PC-3 (cell line): Measurements from ENCODE around the gene USP30. TPM values are rescaled to one million over a fixed set of nuclear protein-coding genes. Genes with fewer than 3 reads are reported as not detected.
A peak's percentile ranks its signal among the peaks of the same experiment; 100 is the strongest.

Experiments used
- ATAC-seq: fragments of 200-7000 bp; cut with Tn5 transposase; 2 replicates; pipeline ENCODE4 v1.9.1; 2020; ENCODE audit warnings: mild to moderate bottlenecking, moderate library complexity
- Bru-seq: library from RNA; stranded (reverse); fragments of 400-500 nt; gene quantifications from one replicate; lab custom pipeline; 2021; lab: Mats Ljungman, UMichigan
- BruChase-seq, 2 experiments: library from RNA; stranded (reverse); fragments of 400-500 nt; gene quantifications; one replicate each; lab custom pipeline; 2021; lab: Mats Ljungman, UMichigan
- BruUV-seq: library from RNA; stranded (reverse); fragments of 400-500 nt; replicated peaks from 2 replicates; lab custom pipeline; 2021; lab: Mats Ljungman, UMichigan
- CTCF ChIA-PET: fragments of 300-600 bp; sonication (Branson Sonifier 250); formaldehyde crosslinking; loops from one replicate; lab custom pipeline; 2022; ENCODE audit warnings: antibody characterized with exemption; lab: Charles Lee
- POLR2A ChIA-PET: fragments of 300-600 bp; sonication (Branson Sonifier 250); formaldehyde crosslinking; loops from one replicate; lab custom pipeline; 2022; ENCODE audit warnings: antibody characterized with exemption; ENCODE audit not compliant: unreplicated experiment; lab: Charles Lee
- DNase-seq: peaks from one replicate; pipeline ENCODE4 v3.0.0-alpha.2; 2015
- H2AFZ ChIP-seq: fragments of 300-600 bp; sonication (generic); 2 replicates; pipeline ENCODE4 v1.6.0; 2016; ENCODE audit warnings: antibody characterized with exemption, low read length
- H3F3A ChIP-seq: fragments of 300-600 bp; sonication (generic); one replicate; pipeline ENCODE4 v1.6.0; 2017; ENCODE audit warnings: antibody characterized with exemption, low read length, control low read depth, mild to moderate bottlenecking; ENCODE audit not compliant: unreplicated experiment
- H3K27ac ChIP-seq: fragments of 300-600 bp; sonication (generic); 2 replicates; pipeline ENCODE4 v1.5.1; 2016; ENCODE audit warnings: mild to moderate bottlenecking, low read length
- H3K27me3 ChIP-seq: fragments of 300-600 bp; sonication (generic); 2 replicates; pipeline ENCODE4 v1.6.1; 2016; ENCODE audit warnings: low read length, mixed read lengths
- H3K36me3 ChIP-seq: fragments of 300-600 bp; sonication (generic); 2 replicates; pipeline ENCODE4 v1.6.1; 2016; ENCODE audit warnings: low read depth, mixed run types, low read length, mixed read lengths
- H3K4me1 ChIP-seq: fragments of 300-600 bp; sonication (generic); 2 replicates; pipeline ENCODE4 v1.5.1; 2016; ENCODE audit warnings: low read length; ENCODE audit not compliant: insufficient read depth
- H3K4me2 ChIP-seq: fragments of 300-600 bp; sonication (generic); 2 replicates; pipeline ENCODE4 v1.6.0; 2016; ENCODE audit warnings: low read length
- H3K4me3 ChIP-seq: fragments of 300-600 bp; sonication (generic); 2 replicates; pipeline ENCODE4 v1.5.1; 2016; ENCODE audit warnings: mild to moderate bottlenecking, low read length, mixed read lengths
- H3K79me2 ChIP-seq: fragments of 300-600 bp; sonication (generic); 2 replicates; pipeline ENCODE4 v1.6.1; 2017; ENCODE audit warnings: low read length, mixed read lengths
- H3K9ac ChIP-seq: fragments of 300-600 bp; sonication (generic); 2 replicates; pipeline ENCODE4 v1.6.0; 2016; ENCODE audit warnings: mild to moderate bottlenecking, low read length
- H3K9me2 ChIP-seq: fragments of 300-600 bp; sonication (generic); replicated peaks from 2 replicates; pipeline ENCODE4 v1.6.1; 2016; ENCODE audit warnings: mixed run types, low read length, mixed read lengths
- H3K9me3 ChIP-seq: fragments of 300-600 bp; sonication (generic); 2 replicates; pipeline ENCODE4 v1.6.1; 2016; ENCODE audit warnings: low read length, mixed read lengths
- H4K20me1 ChIP-seq: fragments of 300-600 bp; sonication (generic); 2 replicates; pipeline ENCODE4 v1.6.1; 2016; ENCODE audit warnings: low read length, mixed read lengths
- EZH2 ChIP-seq: fragments of 300-600 bp; sonication (generic); IDR thresholded peaks from one replicate; pipeline ENCODE4 v1.6.1; 2017; ENCODE audit warnings: antibody characterized with exemption, mild to moderate bottlenecking, low read length; ENCODE audit not compliant: unreplicated experiment
- EZH2phosphoT487 ChIP-seq: fragments of 300-600 bp; sonication (generic); IDR thresholded peaks from 2 replicates; pipeline ENCODE4 v1.6.1; 2018; ENCODE audit warnings: mild to moderate bottlenecking, antibody characterized with exemption, low read length, borderline replicate concordance
- intact Hi-C: fragments of 100-400 bp; cut with micrococcal nuclease; formaldehyde crosslinking; loops from 2 replicates; pipeline ENCODE4 v1.9.0; 2023
- long read RNA-seq: library from polyadenylated mRNA; unstranded; transcript quantifications from one replicate; pipeline ENCODE4 v2.0.0, GENCODE V29; 2021; ENCODE audit not compliant: unreplicated experiment
- total RNA-seq: library from RNA; depleted of rRNA; stranded (reverse); fragments of >200 nt; gene quantifications from 2 replicates; pipeline ENCODE4 v1.2.3, GENCODE V29; 2014; rRNA removed
- TF ChIP-seq, protein P1 (sequence below): fragments of 300-600 bp; sonication (generic); conservative IDR thresholded peaks from 2 replicates; pipeline ENCODE4 v1.5.1; 2017; ENCODE audit warnings: antibody characterized with exemption, low read depth, mild to moderate bottlenecking, low read length

USP30 gene, protein sequence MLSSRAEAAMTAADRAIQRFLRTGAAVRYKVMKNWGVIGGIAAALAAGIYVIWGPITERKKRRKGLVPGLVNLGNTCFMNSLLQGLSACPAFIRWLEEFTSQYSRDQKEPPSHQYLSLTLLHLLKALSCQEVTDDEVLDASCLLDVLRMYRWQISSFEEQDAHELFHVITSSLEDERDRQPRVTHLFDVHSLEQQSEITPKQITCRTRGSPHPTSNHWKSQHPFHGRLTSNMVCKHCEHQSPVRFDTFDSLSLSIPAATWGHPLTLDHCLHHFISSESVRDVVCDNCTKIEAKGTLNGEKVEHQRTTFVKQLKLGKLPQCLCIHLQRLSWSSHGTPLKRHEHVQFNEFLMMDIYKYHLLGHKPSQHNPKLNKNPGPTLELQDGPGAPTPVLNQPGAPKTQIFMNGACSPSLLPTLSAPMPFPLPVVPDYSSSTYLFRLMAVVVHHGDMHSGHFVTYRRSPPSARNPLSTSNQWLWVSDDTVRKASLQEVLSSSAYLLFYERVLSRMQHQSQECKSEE
- total RNA-seq, result 8.5 and 13.6 TPM in 2 replicates
- percentile 64 among the genes with signal in this experiment for Bru-seq, nascent RNA
- BruChase-seq, experiment 1, labeled RNA remaining after a 6-hour chase, result percentile 59 among the genes with signal in this experiment
- percentile 69 among the genes with signal in this experiment for BruChase-seq, experiment 2, labeled RNA remaining after a 2-hour chase
- long read RNA-seq, transcript USP30-201 (13 exons, 3,742 nt), result major isoform, 43 of 104 reads
- long read RNA-seq, transcript USP30-207 (3 exons, 745 nt), result minor isoform, 7 of 104 reads
- long read RNA-seq, partial matches to known transcripts, result 27 of 104 reads
- long read RNA-seq, other reads (novel, unspliced or antisense), result 26 of 104 reads

DNA sequence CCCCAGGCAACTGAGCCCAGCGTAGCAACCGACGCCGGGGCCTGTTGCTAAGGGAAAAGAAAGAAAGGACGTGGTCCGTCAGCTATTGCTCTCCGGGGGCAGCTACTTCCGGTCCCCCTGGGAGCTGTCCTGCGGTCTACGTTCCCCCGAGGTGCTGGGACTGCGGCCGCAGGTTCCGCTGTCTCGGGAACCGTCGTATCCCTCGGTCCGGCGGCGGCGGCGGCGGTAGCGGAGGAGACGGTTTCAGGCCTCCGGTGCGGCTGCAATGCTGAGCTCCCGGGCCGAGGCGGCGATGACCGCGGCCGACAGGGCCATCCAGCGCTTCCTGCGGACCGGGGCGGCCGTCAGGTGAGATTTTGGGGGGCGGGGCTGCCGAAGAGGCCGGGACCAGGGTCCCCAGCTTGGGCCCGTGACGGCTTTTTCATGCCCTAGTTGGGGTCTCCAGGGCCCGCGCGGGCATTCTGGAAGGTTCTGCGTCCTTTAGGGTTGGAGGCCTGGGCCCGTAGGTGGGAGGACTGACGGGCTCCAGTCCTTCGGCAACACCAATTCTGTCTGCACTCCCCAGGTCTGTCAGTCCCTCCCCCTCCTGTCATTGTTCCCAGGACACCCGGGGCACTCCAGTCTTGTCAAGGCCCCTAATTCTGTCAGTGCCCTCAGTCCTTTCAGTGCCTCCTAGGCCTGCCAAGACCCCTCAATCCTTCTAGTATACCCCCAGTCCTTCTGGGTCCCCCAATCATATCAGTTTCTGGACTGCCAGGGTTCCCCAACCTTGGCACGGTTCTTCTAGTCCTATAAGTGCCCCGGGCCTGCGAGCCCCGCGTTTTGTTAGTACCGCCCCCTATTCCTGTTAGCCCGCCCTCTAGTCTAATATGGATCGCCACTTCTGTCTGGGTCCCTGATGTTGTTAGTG is at the start of gene USP30:
Gene USP30 (plus strand): TSS at position 163 of the 910 bp plus-strand sequence. CDS start 103 bp downstream, at position 266.
- intact Hi-C loops, result loop anchor here (2.0 kb wide), 1 partner anchor 40 kb away; the partner anchor contains the start of gene ALKBH2
- Histone ChIP-seq H3K9ac (peak within 1 kb of the TSS; percentile 87), H3K9me2 (no peaks in the 10 kb centered on the region), H3K4me2 (peak within 1 kb of the TSS; percentile 91), H3K9me3 (no peaks in the 10 kb centered on the region), H3K36me3 (0 out of 2 replicates have a peak, but pooled peaks cover under 1% of the 10 kb centered on the region), H3K4me3 (peak within 1 kb of the TSS; percentile 96), H4K20me1 (no peaks in the 10 kb centered on the region), H2AFZ (peak within 1 kb of the TSS; percentile 99), H3K79me2 (peaks cover 13% of the 10 kb centered on the region; the same call in 1 of the 2 replicates), H3K27ac (no peak within 1 kb of the TSS), H3K4me1 (peaks cover 16% of the 10 kb centered on the region), H3K27me3 (no peaks in the 10 kb centered on the region), H3F3A (no peaks in the 10 kb centered on the region)
- TSS peak; percentile 44 for BruUV-seq
- CTCF ChIA-PET, result interaction anchor here (1.0 kb wide), 1 partner anchor 40 kb away, joined by 3 read pairs; no protein-coding TSS in a partner anchor
- TF ChIP-seq, protein P1, sequence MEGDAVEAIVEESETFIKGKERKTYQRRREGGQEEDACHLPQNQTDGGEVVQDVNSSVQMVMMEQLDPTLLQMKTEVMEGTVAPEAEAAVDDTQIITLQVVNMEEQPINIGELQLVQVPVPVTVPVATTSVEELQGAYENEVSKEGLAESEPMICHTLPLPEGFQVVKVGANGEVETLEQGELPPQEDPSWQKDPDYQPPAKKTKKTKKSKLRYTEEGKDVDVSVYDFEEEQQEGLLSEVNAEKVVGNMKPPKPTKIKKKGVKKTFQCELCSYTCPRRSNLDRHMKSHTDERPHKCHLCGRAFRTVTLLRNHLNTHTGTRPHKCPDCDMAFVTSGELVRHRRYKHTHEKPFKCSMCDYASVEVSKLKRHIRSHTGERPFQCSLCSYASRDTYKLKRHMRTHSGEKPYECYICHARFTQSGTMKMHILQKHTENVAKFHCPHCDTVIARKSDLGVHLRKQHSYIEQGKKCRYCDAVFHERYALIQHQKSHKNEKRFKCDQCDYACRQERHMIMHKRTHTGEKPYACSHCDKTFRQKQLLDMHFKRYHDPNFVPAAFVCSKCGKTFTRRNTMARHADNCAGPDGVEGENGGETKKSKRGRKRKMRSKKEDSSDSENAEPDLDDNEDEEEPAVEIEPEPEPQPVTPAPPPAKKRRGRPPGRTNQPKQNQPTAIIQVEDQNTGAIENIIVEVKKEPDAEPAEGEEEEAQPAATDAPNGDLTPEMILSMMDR, result no peak
- TF ChIP-seq EZH2phosphoT487, result no peak
- TF ChIP-seq EZH2, result no peak
- peak; percentile 86 for DNase-seq
- POLR2A ChIA-PET, result interaction anchor here (0.6 kb wide), 1 partner anchor 711 kb away, joined by 3 read pairs; no protein-coding TSS in a partner anchor
- peak; percentile 91 for ATAC-seq

DNA sequence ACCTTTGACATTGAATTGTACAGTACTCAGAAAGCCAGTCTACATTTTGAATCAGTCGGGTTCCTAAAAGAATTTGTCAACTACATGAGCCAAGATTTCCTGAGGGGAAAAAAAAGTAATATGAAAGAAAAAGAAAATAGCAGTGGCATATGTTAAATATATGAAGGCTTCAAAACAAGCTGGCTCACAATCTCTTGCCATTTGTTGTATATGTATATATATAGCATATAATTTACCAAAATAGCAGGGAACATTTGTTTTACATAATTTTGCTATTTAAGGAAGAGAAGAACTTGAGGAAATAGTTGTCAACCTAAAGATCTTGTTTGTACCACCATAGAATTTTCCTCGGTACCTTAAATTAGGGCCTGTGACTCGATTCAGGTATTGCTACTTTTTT is 48.4 kb upstream of the USP30 start:
- Histone ChIP-seq H3K9me3 (no peaks in the 10 kb centered on the region), H2AFZ (no peak overlapping the region), H3K4me3 (no peak overlapping the region), H4K20me1 (no peaks in the 10 kb centered on the region), H3F3A (no peaks in the 10 kb centered on the region), H3K27ac (no peak overlapping the region), H3K9ac (no peak overlapping the region), H3K79me2 (no peaks in the 10 kb centered on the region), H3K4me2 (no peak overlapping the region), H3K9me2 (no peaks in the 10 kb centered on the region), H3K27me3 (peaks cover 44% of the 10 kb centered on the region), H3K36me3 (no peaks in the 10 kb centered on the region), H3K4me1 (no peaks in the 10 kb centered on the region)
- intact Hi-C loops, result no loop called here
- ChIA-PET POLR2A (no interaction called here), CTCF (no interaction called here)
- no TSS peak for BruUV-seq
- ATAC-seq, result no peak
- DNase-seq, result no peak
- TF ChIP-seq EZH2phosphoT487 (no peak), EZH2 (no peak)
- TF ChIP-seq, protein P1, result no peak
